Loucy (cell line): ENCODE measurements around the gene RALA.
A peak's percentile ranks its signal among the peaks of the same experiment; 100 is the strongest.

Source experiments
- H2AFZ ChIP-seq: fragments of 200-600 bp; sonication (generic); 2 replicates; pipeline ENCODE4 v1.6.0; 2016; ENCODE audit warnings: antibody characterized with exemption, mild to moderate bottlenecking, low read length, moderate library complexity
- H3F3A ChIP-seq: fragments of 200-600 bp; 2 replicates; pipeline ENCODE4 v1.6.0; 2016; ENCODE audit warnings: antibody characterized with exemption, low read depth, mild to moderate bottlenecking
- H3K27me3 ChIP-seq: fragments of 200-600 bp; sonication (generic); 2 replicates; pipeline ENCODE4 v1.6.1; 2014; ENCODE audit warnings: low read length, mild to moderate bottlenecking; ENCODE audit not compliant: insufficient read depth, poor library complexity, severe bottlenecking
- H3K36me3 ChIP-seq: fragments of 200-600 bp; sonication (generic); 2 replicates; pipeline ENCODE4 v1.6.1; 2016; ENCODE audit warnings: low read length; ENCODE audit not compliant: insufficient read depth
- H3K4me1 ChIP-seq: fragments of 200-600 bp; sonication (generic); 2 replicates; pipeline ENCODE4 v1.5.1; 2014; ENCODE audit warnings: low read length, mild to moderate bottlenecking; ENCODE audit not compliant: insufficient read depth, poor library complexity, severe bottlenecking
- H3K4me2 ChIP-seq: fragments of 200-600 bp; sonication (generic); 2 replicates; pipeline ENCODE4 v1.6.0; 2014; ENCODE audit warnings: antibody characterized with exemption, low read length, low read depth, mild to moderate bottlenecking; ENCODE audit not compliant: poor library complexity, severe bottlenecking
- H3K4me3 ChIP-seq: fragments of 200-600 bp; sonication (generic); 2 replicates; pipeline ENCODE4 v1.5.1; 2014; ENCODE audit warnings: low read length, mild to moderate bottlenecking, mixed read lengths; ENCODE audit not compliant: poor library complexity, severe bottlenecking
- H3K79me2 ChIP-seq: fragments of 200-600 bp; sonication (generic); 2 replicates; pipeline ENCODE4 v1.6.1; 2014; ENCODE audit warnings: low read length; ENCODE audit not compliant: insufficient read depth
- H3K9ac ChIP-seq: fragments of 200-600 bp; sonication (generic); 2 replicates; pipeline ENCODE4 v1.6.0; 2014; ENCODE audit warnings: mild to moderate bottlenecking, low read depth, low read length, moderate library complexity; ENCODE audit not compliant: poor library complexity, severe bottlenecking
- H3K9me2 ChIP-seq: fragments of 200-600 bp; sonication (generic); replicated peaks from 2 replicates; pipeline ENCODE4 v1.6.1; 2016; ENCODE audit warnings: low read depth, low read length, mixed read lengths
- H3K9me3 ChIP-seq: fragments of 200-600 bp; sonication (generic); 2 replicates; pipeline ENCODE4 v1.6.1; 2014; ENCODE audit warnings: mild to moderate bottlenecking, antibody characterized with exemption, low read length, low read depth; ENCODE audit not compliant: insufficient read depth
- H4K20me1 ChIP-seq: fragments of 200-600 bp; sonication (generic); 2 replicates; pipeline ENCODE4 v1.6.0; 2014; ENCODE audit warnings: antibody characterized with exemption, low read length, mild to moderate bottlenecking; ENCODE audit not compliant: insufficient read depth, poor library complexity, severe bottlenecking
- EZH2phosphoT487 ChIP-seq: fragments of 200-600 bp; IDR thresholded peaks from 2 replicates; pipeline ENCODE4 v1.6.1; 2018; ENCODE audit warnings: antibody characterized with exemption, mild to moderate bottlenecking, moderate library complexity, borderline replicate concordance
- TF ChIP-seq, protein P1 (sequence below): fragments of 200-600 bp; sonication (generic); conservative IDR thresholded peaks from 2 replicates; pipeline ENCODE4 v1.5.1; 2014; ENCODE audit warnings: mild to moderate bottlenecking, antibody characterized with exemption, low read length

The RALA gene

GRCh38 chr7:39624442-39624807 is 1.1 kb downstream of the RALA start:
- Histone ChIP-seq H2AFZ (no peak overlapping the region), H4K20me1 (peaks cover 34% of the 10 kb centered on the region), H3K27me3 (no peaks in the 10 kb centered on the region), H3K36me3 (no peaks in the 10 kb centered on the region), H3K4me3 (peak overlapping the region; percentile 81), H3K4me2 (peak overlapping the region; percentile 88), H3K4me1 (peaks cover 59% of the 10 kb centered on the region), H3K9me2 (no peaks in the 10 kb centered on the region), H3K79me2 (peaks cover 65% of the 10 kb centered on the region), H3K9me3 (no peaks in the 10 kb centered on the region), H3F3A (no peaks in the 10 kb centered on the region), H3K9ac (peak overlapping the region; percentile 97)
- TF ChIP-seq, protein P1, sequence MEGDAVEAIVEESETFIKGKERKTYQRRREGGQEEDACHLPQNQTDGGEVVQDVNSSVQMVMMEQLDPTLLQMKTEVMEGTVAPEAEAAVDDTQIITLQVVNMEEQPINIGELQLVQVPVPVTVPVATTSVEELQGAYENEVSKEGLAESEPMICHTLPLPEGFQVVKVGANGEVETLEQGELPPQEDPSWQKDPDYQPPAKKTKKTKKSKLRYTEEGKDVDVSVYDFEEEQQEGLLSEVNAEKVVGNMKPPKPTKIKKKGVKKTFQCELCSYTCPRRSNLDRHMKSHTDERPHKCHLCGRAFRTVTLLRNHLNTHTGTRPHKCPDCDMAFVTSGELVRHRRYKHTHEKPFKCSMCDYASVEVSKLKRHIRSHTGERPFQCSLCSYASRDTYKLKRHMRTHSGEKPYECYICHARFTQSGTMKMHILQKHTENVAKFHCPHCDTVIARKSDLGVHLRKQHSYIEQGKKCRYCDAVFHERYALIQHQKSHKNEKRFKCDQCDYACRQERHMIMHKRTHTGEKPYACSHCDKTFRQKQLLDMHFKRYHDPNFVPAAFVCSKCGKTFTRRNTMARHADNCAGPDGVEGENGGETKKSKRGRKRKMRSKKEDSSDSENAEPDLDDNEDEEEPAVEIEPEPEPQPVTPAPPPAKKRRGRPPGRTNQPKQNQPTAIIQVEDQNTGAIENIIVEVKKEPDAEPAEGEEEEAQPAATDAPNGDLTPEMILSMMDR, result no peak
- TF ChIP-seq EZH2phosphoT487, result no peak

DNA sequence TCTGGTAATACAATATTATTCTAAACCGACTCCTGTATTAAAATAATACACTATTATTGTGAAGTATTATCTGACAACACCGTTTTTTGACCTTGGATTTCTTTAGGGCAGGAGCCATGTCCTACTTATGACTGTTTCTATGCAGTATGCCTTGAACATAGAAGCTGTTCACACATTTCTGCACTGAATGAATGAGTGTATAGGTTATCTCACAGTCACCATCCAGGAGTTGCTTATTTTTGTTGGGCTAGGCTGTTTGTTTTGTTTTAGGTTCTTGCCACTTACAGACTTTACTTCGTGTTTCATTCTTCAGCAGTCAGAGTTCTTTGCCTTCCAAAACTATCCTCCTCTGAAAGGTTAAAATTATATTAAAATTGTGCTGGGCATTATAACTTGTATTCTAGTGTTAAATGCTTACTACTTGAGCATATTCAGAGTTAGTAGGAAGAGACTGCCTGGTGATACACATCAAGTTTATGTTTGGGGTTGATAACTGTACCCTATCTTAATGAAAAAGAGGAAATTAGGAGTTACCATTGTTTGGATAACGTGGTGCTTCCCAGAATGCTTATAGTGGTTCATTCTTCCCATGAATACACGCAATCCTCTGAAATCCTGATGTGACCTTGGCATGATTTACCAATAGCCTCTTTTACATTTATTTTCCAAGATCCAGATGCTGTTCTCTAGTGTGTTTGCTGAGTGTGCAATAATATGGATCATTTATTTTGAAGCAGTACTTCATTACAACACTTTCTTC is 1.7 kb downstream of the RALA start:
- H3K9ac ChIP-seq, result peak overlapping the region; percentile 97

GRCh38 chr7:39631736-39632308 is 8.4 kb downstream of the RALA start:
- no peak overlapping the region for H3K4me2 ChIP-seq
- no peak overlapping the region for H3K9ac ChIP-seq
- H2AFZ ChIP-seq, result no peak overlapping the region
- TF ChIP-seq, protein P1, result no peak
- no peak for TF ChIP-seq EZH2phosphoT487
- no peaks in the 10 kb centered on the region for H3K27me3 ChIP-seq
- H3K4me3 ChIP-seq, result no peak overlapping the region
- no peaks in the 10 kb centered on the region for H3K9me2 ChIP-seq
- H3K9me3 ChIP-seq, result no peaks in the 10 kb centered on the region
- peaks cover 46% of the 10 kb centered on the region for H3K4me1 ChIP-seq
- peaks cover 12% of the 10 kb centered on the region for H4K20me1 ChIP-seq
- H3K79me2 ChIP-seq, result peaks cover 86% of the 10 kb centered on the region
- peaks cover 24% of the 10 kb centered on the region; the same call in 1 of the 2 replicates for H3K36me3 ChIP-seq
- H3F3A ChIP-seq, result no peaks in the 10 kb centered on the region

More for the DNA sequence above, 1.7 kb downstream of the RALA start:
- H3K4me2 ChIP-seq, result peak overlapping the region; percentile 88
- H3K79me2 ChIP-seq, result peaks cover 70% of the 10 kb centered on the region
- no peak overlapping the region for H2AFZ ChIP-seq
- H4K20me1 ChIP-seq, result peaks cover 34% of the 10 kb centered on the region
- H3K9me3 ChIP-seq, result no peaks in the 10 kb centered on the region
- peak overlapping the region; percentile 81 for H3K4me3 ChIP-seq
- H3F3A ChIP-seq, result no peaks in the 10 kb centered on the region
- H3K27me3 ChIP-seq, result no peaks in the 10 kb centered on the region
- H3K36me3 ChIP-seq, result peaks cover 2% of the 10 kb centered on the region; the same call in 1 of the 2 replicates
- H3K4me1 ChIP-seq, result peaks cover 59% of the 10 kb centered on the region
- H3K9me2 ChIP-seq, result no peaks in the 10 kb centered on the region
- no peak for TF ChIP-seq EZH2phosphoT487
- TF ChIP-seq, protein P1, result no peak
